Measurements from ENCODE around the gene GLI3. TPM values are rescaled to one million over a fixed set of nuclear protein-coding genes. Genes with fewer than 3 reads are reported as not detected.

The GLI3 gene
- total RNA-seq, 1 donor from 2014 or later, result 32.0 TPM

GRCh38 chr7:42193471-42194129 is 43.4 kb downstream of the GLI3 start:
- TF ChIP-seq EZH2 (IDR thresholded peaks at IDR 0.05) (no peak), EZH2phosphoT487 (IDR thresholded peaks at IDR 0.05) (no peak), CTCF (IDR thresholded peaks at IDR 0.05) (no peak)
- peak overlapping the region; percentile 53 for H3K27ac ChIP-seq
- peaks cover 100% of the 10 kb centered on the region for H4K20me1 ChIP-seq (ENCODE audit: low read depth)
- H3K4me1 ChIP-seq, result peaks cover 69% of the 10 kb centered on the region
- no peaks in the 10 kb centered on the region for H3K27me3 ChIP-seq
- peaks cover 55% of the 10 kb centered on the region for H3K36me3 Mint-ChIP-seq
- H3K27me3 Mint-ChIP-seq (ENCODE audit: insufficient read depth, low read depth), result peaks cover 3% of the 10 kb centered on the region
- H3K4me3 ChIP-seq, result peak overlapping the region; percentile 8
- peaks cover 55% of the 10 kb centered on the region for H3F3A ChIP-seq (ENCODE audit: low read depth)
- peaks cover 99% of the 10 kb centered on the region for H3K79me2 ChIP-seq (ENCODE audit: low read depth)
- no peak overlapping the region for H2AFZ ChIP-seq (replicated peaks)
- no peak for DNase-seq (ENCODE audit: low spot score)
- H3K27ac Mint-ChIP-seq, result peak overlapping the region; percentile 52
- H3K4me3 Mint-ChIP-seq, result no peak overlapping the region
- no peaks in the 10 kb centered on the region for H3K9me3 ChIP-seq (ENCODE audit: low read depth)
- no peaks in the 10 kb centered on the region for H3K9me3 Mint-ChIP-seq
- peaks cover 51% of the 10 kb centered on the region for H3K4me1 Mint-ChIP-seq
- H3K4me2 ChIP-seq, result peak overlapping the region; percentile 65
- no peak overlapping the region for H3K9ac ChIP-seq
- no peaks in the 10 kb centered on the region for H3K36me3 ChIP-seq

- Histone ChIP-seq H3F3A (ENCODE audit: low read depth) (peaks cover 49% of the 10 kb centered on the region), H3K9me3 (ENCODE audit: low read depth) (no peaks in the 10 kb centered on the region), H3K4me1 (peaks cover 62% of the 10 kb centered on the region), H3K27ac (peak overlapping the region; percentile 53), H3K9ac (no peak overlapping the region), H3K27me3 (no peaks in the 10 kb centered on the region), H3K4me2 (peak overlapping the region; percentile 65), H3K4me3 (peak overlapping the region; percentile 13), H2AFZ (replicated peaks) (no peak overlapping the region), H3K79me2 (ENCODE audit: low read depth) (peaks cover 99% of the 10 kb centered on the region), H4K20me1 (ENCODE audit: low read depth) (peaks cover 100% of the 10 kb centered on the region), H3K36me3 (no peaks in the 10 kb centered on the region)
- peak; percentile 74 for DNase-seq (ENCODE audit: low spot score)
- TF ChIP-seq CTCF (IDR thresholded peaks at IDR 0.05) (no peak), EZH2 (IDR thresholded peaks at IDR 0.05) (no peak), EZH2phosphoT487 (IDR thresholded peaks at IDR 0.05) (peak; percentile 64)
- no peak overlapping the region for H3K4me3 Mint-ChIP-seq
- H3K27me3 Mint-ChIP-seq (ENCODE audit: insufficient read depth, low read depth), result peaks cover 3% of the 10 kb centered on the region
- no peaks in the 10 kb centered on the region for H3K9me3 Mint-ChIP-seq
- H3K36me3 Mint-ChIP-seq, result peaks cover 56% of the 10 kb centered on the region
- peaks cover 46% of the 10 kb centered on the region for H3K4me1 Mint-ChIP-seq
- peak overlapping the region; percentile 40 for H3K27ac Mint-ChIP-seq
Measured at GRCh38 chr7:42192851-42193461, 44.1 kb downstream of the GLI3 start.

GRCh38 chr7:42192066-42192465 is 44.9 kb downstream of the GLI3 start:
- Histone ChIP-seq H3K4me1 (peaks cover 53% of the 10 kb centered on the region), H3F3A (ENCODE audit: low read depth) (peaks cover 41% of the 10 kb centered on the region), H3K36me3 (no peaks in the 10 kb centered on the region), H3K27me3 (no peaks in the 10 kb centered on the region), H3K79me2 (ENCODE audit: low read depth) (peaks cover 99% of the 10 kb centered on the region), H3K27ac (no peak overlapping the region), H3K9me3 (ENCODE audit: low read depth) (no peaks in the 10 kb centered on the region), H3K9ac (no peak overlapping the region), H3K4me2 (peak overlapping the region; percentile 65), H2AFZ (replicated peaks) (no peak overlapping the region), H3K4me3 (no peak overlapping the region), H4K20me1 (ENCODE audit: low read depth) (peaks cover 100% of the 10 kb centered on the region)
- DNase-seq (ENCODE audit: low spot score), result no peak
- no peak for TF ChIP-seq EZH2 (IDR thresholded peaks at IDR 0.05)
- no peak for TF ChIP-seq CTCF (IDR thresholded peaks at IDR 0.05)
- TF ChIP-seq EZH2phosphoT487 (IDR thresholded peaks at IDR 0.05), result no peak
- Mint-ChIP-seq H3K27me3 (ENCODE audit: insufficient read depth, low read depth) (peaks cover under 1% of the 10 kb centered on the region), H3K9me3 (no peaks in the 10 kb centered on the region), H3K27ac (no peak overlapping the region), H3K36me3 (peaks cover 51% of the 10 kb centered on the region), H3K4me3 (no peak overlapping the region), H3K4me1 (peaks cover 37% of the 10 kb centered on the region)

Measured in neural progenitor cell (in vitro differentiated cells).